GM23338 (cell line): ENCODE results near the gene NUP50. TPM values are rescaled to one million over a fixed set of nuclear protein-coding genes. Genes with fewer than 3 reads are reported as not detected.

ENCODE experiments used
- ATAC-seq: fragments of 200-7000 bp; cut with Tn5 transposase; 3 replicates; pipeline ENCODE4 v1.9.1; 2020
- DNase-seq: peaks from one replicate; pipeline ENCODE4 v3.0.0-alpha.2; 2015; ENCODE audit warnings: low spot score
- H2AFZ ChIP-seq: fragments of 200-600 bp; sonication (generic); 2 replicates; pipeline ENCODE4 v1.8.0; 2016; ENCODE audit warnings: antibody characterized with exemption, mild to moderate bottlenecking, moderate library complexity
- H3F3A ChIP-seq: fragments of 200-600 bp; sonication (generic); replicated peaks from 2 replicates; pipeline ENCODE4 v1.8.0; 2017; ENCODE audit warnings: antibody characterized with exemption, mixed run types, low read depth
- H3K27ac ChIP-seq: fragments of 200-600 bp; sonication (generic); 2 replicates; pipeline ENCODE4 v1.6.1; 2016; ENCODE audit warnings: low read depth
- H3K27me3 ChIP-seq: fragments of 200-600 bp; sonication (generic); 2 replicates; pipeline ENCODE4 v1.8.0; 2016; ENCODE audit warnings: mild to moderate bottlenecking, mixed run types, moderate library complexity; ENCODE audit not compliant: insufficient read depth
- H3K36me3 ChIP-seq: fragments of 200-600 bp; sonication (generic); 2 replicates; pipeline ENCODE4 v1.8.0; 2016; ENCODE audit warnings: mild to moderate bottlenecking; ENCODE audit not compliant: insufficient read depth
- H3K4me1 ChIP-seq: fragments of 200-600 bp; sonication (generic); 2 replicates; pipeline ENCODE4 v1.8.0; 2016; ENCODE audit warnings: mild to moderate bottlenecking, moderate library complexity; ENCODE audit not compliant: insufficient read depth
- H3K4me2 ChIP-seq: fragments of 200-600 bp; sonication (generic); 2 replicates; pipeline ENCODE4 v1.7.1; 2017; ENCODE audit warnings: mixed run types
- H3K4me3 ChIP-seq: fragments of 200-600 bp; sonication (generic); 2 replicates; pipeline ENCODE4 v1.6.1; 2016; ENCODE audit warnings: mixed run types
- H3K79me2 ChIP-seq: fragments of 200-600 bp; sonication (generic); replicated peaks from 2 replicates; pipeline ENCODE4 v1.8.0; 2017; ENCODE audit warnings: mild to moderate bottlenecking; ENCODE audit not compliant: insufficient read depth
- H3K9me2 ChIP-seq: fragments of 200-600 bp; sonication (generic); 2 replicates; pipeline ENCODE4 v1.8.0; 2017; ENCODE audit not compliant: insufficient read depth
- H4K20me1 ChIP-seq: fragments of 200-600 bp; sonication (generic); replicated peaks from 2 replicates; pipeline ENCODE4 v1.8.0; 2017; ENCODE audit warnings: mild to moderate bottlenecking; ENCODE audit not compliant: insufficient read depth
- H3K27ac Mint-ChIP-seq: 2 replicates; pipeline ENCODE4 v1.8.0; 2020; ENCODE audit warnings: inconsistent platforms, mild to moderate bottlenecking, moderate library complexity, mixed read lengths
- H3K27me3 Mint-ChIP-seq: 3 replicates; pipeline ENCODE4 v1.8.0; 2022; ENCODE audit warnings: low read depth, mild to moderate bottlenecking, moderate library complexity, mixed read lengths, inconsistent platforms; ENCODE audit not compliant: insufficient read depth, poor library complexity
- H3K36me3 Mint-ChIP-seq: 3 replicates; pipeline ENCODE4 v1.8.0; 2021; ENCODE audit warnings: low read depth, mild to moderate bottlenecking, inconsistent platforms, moderate library complexity, mixed read lengths
- H3K4me1 Mint-ChIP-seq: 3 replicates; pipeline ENCODE4 v1.8.0; 2020; ENCODE audit warnings: mild to moderate bottlenecking, inconsistent platforms, mixed read lengths
- H3K4me3 Mint-ChIP-seq: 3 replicates; pipeline ENCODE4 v1.8.0; 2021; ENCODE audit warnings: moderate library complexity, mild to moderate bottlenecking, inconsistent platforms, mixed read lengths
- H3K9me3 Mint-ChIP-seq: 3 replicates; pipeline ENCODE4 v1.8.0; 2020; ENCODE audit warnings: moderate library complexity, mild to moderate bottlenecking, inconsistent platforms, mixed read lengths
- CREB1 ChIP-seq: fragments of 250-450 bp; sonication (Bioruptor Pico); IDR thresholded peaks from 2 replicates; pipeline ENCODE4 v1.5.0; 2020; ENCODE audit warnings: low read depth, mild to moderate bottlenecking, moderate library complexity
- CTCF ChIP-seq, 2 experiments: fragments of 200-600 bp in 1 of 2; sonication (generic) in 1 of 2; conservative IDR thresholded peaks; 2 replicates each; pipeline versions ENCODE4 v1.5.1 to v1.6.1; 2016 to 2017; ENCODE audit warnings: antibody characterized with exemption in 2 of 2, low read depth in 2 of 2, mild to moderate bottlenecking in 2 of 2, moderate library complexity in 1 of 2
- EZH2phosphoT487 ChIP-seq: fragments of 200-600 bp; sonication (generic); IDR thresholded peaks from one replicate; pipeline ENCODE4 v1.8.1; 2018; ENCODE audit warnings: antibody characterized with exemption; ENCODE audit not compliant: unreplicated experiment
- JUNB ChIP-seq: IDR thresholded peaks from one replicate; pipeline ENCODE4 v1.6.1; 2016; ENCODE audit warnings: antibody characterized with exemption; ENCODE audit not compliant: unreplicated experiment
- NANOG ChIP-seq: IDR thresholded peaks from 2 replicates; pipeline ENCODE4 v1.6.1; 2016; ENCODE audit warnings: antibody characterized with exemption, borderline replicate concordance
- POLR2AphosphoS5 ChIP-seq: IDR thresholded peaks from 2 replicates; pipeline ENCODE4 v1.6.1; 2016; ENCODE audit warnings: antibody characterized with exemption, low read depth
- ZNF114 ChIP-seq: fragments of 250-450 bp; sonication (Bioruptor Pico); IDR thresholded peaks from 2 replicates; pipeline ENCODE4 v1.5.0; 2020; ENCODE audit warnings: mild to moderate bottlenecking, moderate library complexity
- ZNF331 ChIP-seq: fragments of 250-450 bp; sonication (Bioruptor Pico); IDR thresholded peaks from 2 replicates; pipeline ENCODE4 v1.5.0; 2020; ENCODE audit warnings: low read depth, mild to moderate bottlenecking, moderate library complexity
- ZNF462 ChIP-seq: fragments of 250-450 bp; sonication (Bioruptor Pico); IDR thresholded peaks from 2 replicates; pipeline ENCODE4 v1.5.0; 2020; ENCODE audit warnings: mild to moderate bottlenecking, moderate library complexity
- polyA plus RNA-seq: library from polyadenylated mRNA; unstranded; fragments of >200 nt; fragmentation: Nextera tagmentation; extraction: Ambion mirVana; gene quantifications from 2 replicates; pipeline ENCODE4 v1.2.1, GENCODE V29; 2016
- total RNA-seq: library from RNA; depleted of rRNA; stranded (reverse); fragments of >200 nt; shearing (Covaris generic); gene quantifications from 2 replicates; pipeline ENCODE4 v1.2.3, GENCODE V29; 2014
- TF ChIP-seq, protein P1 (sequence below): IDR thresholded peaks from 2 replicates; pipeline ENCODE4 v1.6.1; 2016; ENCODE audit warnings: antibody characterized with exemption

NUP50 gene
- total and polyA plus RNA-seq, 2 experiments from 2014 or later, result 45.9 to 96.6 TPM

GRCh38 chr22:45120440-45120839 lies 43.3 kb upstream of the NUP50 start:
- no peak for DNase-seq
- no peaks in the 10 kb centered on the region for H3K27me3 ChIP-seq
- Mint-ChIP-seq H3K4me1 (peaks cover 12% of the 10 kb centered on the region), H3K27me3 (peaks cover 11% of the 10 kb centered on the region), H3K36me3 (no peaks in the 10 kb centered on the region), H3K27ac (no peak overlapping the region), H3K9me3 (peaks cover 7% of the 10 kb centered on the region; the same call in 1 of the 3 replicates), H3K4me3 (no peak overlapping the region)
- H3K4me1 ChIP-seq, result peaks cover 5% of the 10 kb centered on the region
- H3K4me3 ChIP-seq, result no peak overlapping the region
- no peak for ATAC-seq
- no peaks in the 10 kb centered on the region for H3K36me3 ChIP-seq
- no peak overlapping the region for H3K4me2 ChIP-seq
- H3K79me2 ChIP-seq, result no peaks in the 10 kb centered on the region
- H2AFZ ChIP-seq, result no peak overlapping the region
- H4K20me1 ChIP-seq, result no peaks in the 10 kb centered on the region
- H3K9me2 ChIP-seq, result peaks cover 4% of the 10 kb centered on the region; the same call in 1 of the 2 replicates
- no peak for TF ChIP-seq EZH2phosphoT487
- H3K27ac ChIP-seq, result no peak overlapping the region
- H3F3A ChIP-seq, result no peaks in the 10 kb centered on the region

GRCh38 chr22:45120931-45121330 lies 42.8 kb upstream of the NUP50 start:
- Mint-ChIP-seq H3K27me3 (peaks cover 12% of the 10 kb centered on the region), H3K9me3 (peaks cover 4% of the 10 kb centered on the region; the same call in 1 of the 3 replicates), H3K27ac (no peak overlapping the region), H3K36me3 (no peaks in the 10 kb centered on the region), H3K4me3 (no peak overlapping the region), H3K4me1 (peaks cover 15% of the 10 kb centered on the region)
- no peak for DNase-seq
- TF ChIP-seq EZH2phosphoT487 (no peak), ZNF331 (CRISPR knock-in tag) (no peak), NANOG (no peak), JUNB (no peak), POLR2AphosphoS5 (no peak), CTCF (conservative IDR thresholded peaks at IDR 0.05; ENCODE audit: low read depth in 2 of 2) (no peak), CREB1 (no peak), ZNF462 (CRISPR knock-in tag) (no peak), ZNF114 (CRISPR knock-in tag) (no peak)
- TF ChIP-seq, protein P1, sequence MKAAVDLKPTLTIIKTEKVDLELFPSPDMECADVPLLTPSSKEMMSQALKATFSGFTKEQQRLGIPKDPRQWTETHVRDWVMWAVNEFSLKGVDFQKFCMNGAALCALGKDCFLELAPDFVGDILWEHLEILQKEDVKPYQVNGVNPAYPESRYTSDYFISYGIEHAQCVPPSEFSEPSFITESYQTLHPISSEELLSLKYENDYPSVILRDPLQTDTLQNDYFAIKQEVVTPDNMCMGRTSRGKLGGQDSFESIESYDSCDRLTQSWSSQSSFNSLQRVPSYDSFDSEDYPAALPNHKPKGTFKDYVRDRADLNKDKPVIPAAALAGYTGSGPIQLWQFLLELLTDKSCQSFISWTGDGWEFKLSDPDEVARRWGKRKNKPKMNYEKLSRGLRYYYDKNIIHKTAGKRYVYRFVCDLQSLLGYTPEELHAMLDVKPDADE, result no peak
- H3K79me2 ChIP-seq, result no peaks in the 10 kb centered on the region
- H2AFZ ChIP-seq, result no peak overlapping the region
- H3K9me2 ChIP-seq, result peaks cover 1% of the 10 kb centered on the region; the same call in 1 of the 2 replicates
- no peaks in the 10 kb centered on the region for H3K27me3 ChIP-seq
- no peak overlapping the region for H3K4me2 ChIP-seq
- H3K4me1 ChIP-seq, result peaks cover 7% of the 10 kb centered on the region
- H4K20me1 ChIP-seq, result no peaks in the 10 kb centered on the region
- H3K36me3 ChIP-seq, result no peaks in the 10 kb centered on the region
- H3F3A ChIP-seq, result no peaks in the 10 kb centered on the region; the same call in 1 of the 2 replicates
- H3K4me3 ChIP-seq, result no peak overlapping the region
- ATAC-seq, result no peak
- H3K27ac ChIP-seq, result no peak overlapping the region
